WTC11 (cell line): ENCODE measurements around the gene KDM4C. TPM values are rescaled to one million over a fixed set of nuclear protein-coding genes. Genes with fewer than 3 reads are reported as not detected.
"Not testable (repeated sequence)": the region's sequence is repeated elsewhere in the genome, so short reads cannot be mapped to it uniquely, and the experiment has no call there.

ENCODE experiments used
- ATAC-seq: fragments of 200-7000 bp; cut with Tn5 transposase; 2 replicates; pipeline ENCODE4 v1.10.0; 2021; ENCODE audit warnings: mild to moderate bottlenecking, moderate library complexity
- CTCF ChIA-PET: fragments of 300-600 bp; sonication (Branson Sonifier 250); formaldehyde crosslinking; loops from one replicate; lab custom pipeline; 2021; ENCODE audit warnings: antibody characterized with exemption; lab: Charles Lee
- POLR2A ChIA-PET: fragments of 350-600 bp; sonication (Branson Sonifier 250); formaldehyde crosslinking; loops from one replicate; lab custom pipeline; 2021; ENCODE audit warnings: antibody characterized with exemption; lab: Charles Lee
- DNase-seq: peaks from one replicate; pipeline ENCODE4 v3.0.0; 2021; ENCODE audit warnings: low spot score
- H3K27ac Mint-ChIP-seq: 2 replicates; pipeline ENCODE4 v1.8.0; 2021; ENCODE audit warnings: mixed read lengths
- H3K27me3 Mint-ChIP-seq: 2 replicates; pipeline ENCODE4 v1.8.0; 2021; ENCODE audit warnings: low read depth, mild to moderate bottlenecking, moderate library complexity, mixed read lengths
- H3K36me3 Mint-ChIP-seq: 2 replicates; pipeline ENCODE4 v1.8.0; 2021; ENCODE audit warnings: mixed read lengths
- H3K4me1 Mint-ChIP-seq: 2 replicates; pipeline ENCODE4 v1.8.0; 2022; ENCODE audit warnings: mixed read lengths
- H3K4me3 Mint-ChIP-seq: 2 replicates; pipeline ENCODE4 v1.8.0; 2021; ENCODE audit warnings: mild to moderate bottlenecking, moderate library complexity, mixed read lengths
- H3K9me3 Mint-ChIP-seq: 2 replicates; pipeline ENCODE4 v1.8.0; 2021; ENCODE audit warnings: mixed read lengths
- ESRRA ChIP-seq: sonication (generic); formaldehyde crosslinking; IDR thresholded peaks from 2 replicates; pipeline ENCODE4 v1.8.1; 2022; ENCODE audit warnings: mild to moderate bottlenecking, missing genetic modification reagents, borderline replicate concordance
- FOXP1 ChIP-seq: sonication (generic); formaldehyde crosslinking; IDR thresholded peaks from 2 replicates; pipeline ENCODE4 v1.8.0; 2022; ENCODE audit warnings: missing genetic modification reagents, mild to moderate bottlenecking, moderate library complexity, borderline replicate concordance
- GRHL2 ChIP-seq: fragments of 250-450 bp; sonication (Bioruptor Pico); IDR thresholded peaks from 2 replicates; pipeline ENCODE4 v1.8.0; 2022; ENCODE audit warnings: mild to moderate bottlenecking, moderate library complexity; ENCODE audit not compliant: insufficient replicate concordance, severe bottlenecking
- HMGA2 ChIP-seq: fragments of 250-450 bp; sonication (Bioruptor Pico); IDR thresholded peaks from 2 replicates; pipeline ENCODE4 v1.4.0; 2021; ENCODE audit warnings: mild to moderate bottlenecking, moderate library complexity
- JAZF1 ChIP-seq: fragments of 250-450 bp; sonication (Bioruptor Pico); IDR thresholded peaks from 2 replicates; pipeline ENCODE4 v1.9.0; 2021; ENCODE audit warnings: moderate library complexity, mild to moderate bottlenecking, inconsistent platforms
- JUN ChIP-seq: sonication (generic); formaldehyde crosslinking; IDR thresholded peaks from 2 replicates; pipeline ENCODE4 v1.8.0; 2023; ENCODE audit warnings: mild to moderate bottlenecking, missing genetic modification reagents
- KAT7 ChIP-seq: sonication (generic); formaldehyde crosslinking; IDR thresholded peaks from 2 replicates; pipeline ENCODE4 v1.8.1; 2023; ENCODE audit warnings: missing genetic modification reagents, mild to moderate bottlenecking, borderline replicate concordance
- NFE2L1 ChIP-seq: sonication (generic); formaldehyde crosslinking; IDR thresholded peaks from 2 replicates; pipeline ENCODE4 v1.8.1; 2023; ENCODE audit warnings: missing genetic modification reagents
- NR3C1 ChIP-seq: sonication (generic); formaldehyde crosslinking; conservative IDR thresholded peaks from 2 replicates; pipeline ENCODE4 v1.8.1; 2023; ENCODE audit warnings: low read depth, mild to moderate bottlenecking, missing genetic modification reagents
- PRDM15 ChIP-seq: sonication (generic); formaldehyde crosslinking; IDR thresholded peaks from 2 replicates; pipeline ENCODE4 v1.8.0; 2022; ENCODE audit warnings: missing genetic modification reagents
- TCF7 ChIP-seq: sonication (generic); formaldehyde crosslinking; IDR thresholded peaks from 2 replicates; pipeline ENCODE4 v1.8.0; 2022; ENCODE audit warnings: mild to moderate bottlenecking, low read depth, missing genetic modification reagents, moderate library complexity
- TEAD4 ChIP-seq: sonication (generic); formaldehyde crosslinking; IDR thresholded peaks from 2 replicates; pipeline ENCODE4 v1.8.0; 2022; ENCODE audit warnings: mild to moderate bottlenecking, missing genetic modification reagents
- TP53 ChIP-seq: sonication (generic); formaldehyde crosslinking; IDR thresholded peaks from 2 replicates; pipeline ENCODE4 v1.8.1; 2023; ENCODE audit warnings: mild to moderate bottlenecking, missing genetic modification reagents
- total RNA-seq: library from RNA; stranded (reverse); gene quantifications from 3 replicates; pipeline ENCODE4 v1.2.3, GENCODE V29; 2021
- TF ChIP-seq, protein P1 (sequence below): sonication (generic); formaldehyde crosslinking; IDR thresholded peaks from 2 replicates; pipeline ENCODE4 v1.8.1; 2023; ENCODE audit warnings: mild to moderate bottlenecking, missing genetic modification reagents
- TF ChIP-seq, protein P2 (sequence below): sonication (generic); formaldehyde crosslinking; IDR thresholded peaks from 2 replicates; pipeline ENCODE4 v1.8.1; 2023; ENCODE audit warnings: mild to moderate bottlenecking, missing genetic modification reagents, moderate library complexity
- TF ChIP-seq, protein P3 (sequence below): sonication (generic); formaldehyde crosslinking; conservative IDR thresholded peaks from 2 replicates; pipeline ENCODE4 v1.8.1; 2022; ENCODE audit warnings: mild to moderate bottlenecking, missing genetic modification reagents
- TF ChIP-seq, protein P4 (sequence below): sonication (generic); formaldehyde crosslinking; IDR thresholded peaks from 2 replicates; pipeline ENCODE4 v1.8.0; 2022; ENCODE audit warnings: mild to moderate bottlenecking, missing genetic modification reagents
- TF ChIP-seq, protein P5 (sequence below): sonication (generic); formaldehyde crosslinking; IDR thresholded peaks from 2 replicates; pipeline ENCODE4 v1.8.1; 2022; ENCODE audit warnings: mild to moderate bottlenecking, moderate library complexity, missing genetic modification reagents

KDM4C gene
- total RNA-seq, 1 experiment from 2014 or later = 29.2 TPM

DNA sequence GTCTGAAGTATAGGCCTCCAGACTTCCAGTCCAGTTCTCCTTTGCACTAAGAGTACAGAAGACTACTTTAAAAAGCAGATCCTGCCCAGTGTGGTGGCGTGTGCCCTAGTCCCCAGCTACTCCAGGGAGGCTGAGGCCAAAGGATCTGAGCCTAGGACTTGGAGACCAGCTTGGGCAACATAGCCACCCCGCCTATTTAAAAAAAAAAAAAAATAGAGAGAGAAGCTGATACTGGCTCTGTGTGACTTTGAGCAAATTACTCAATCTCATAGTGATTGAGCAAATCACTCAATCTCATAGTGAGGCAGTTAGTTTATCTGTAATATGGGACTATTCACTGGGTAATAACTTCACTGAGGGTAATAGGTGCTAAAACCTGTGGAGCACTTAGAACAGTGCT is 43.6 kb upstream of the KDM4C start (continued):
- TF ChIP-seq PRDM15 (CRISPR knock-in tag) (no peak), TP53 (CRISPR knock-in tag) (no peak), NFE2L1 (no peak), TEAD4 (no peak), JUN (no peak), HMGA2 (CRISPR knock-in tag) (no peak), ESRRA (CRISPR knock-in tag) (no peak), FOXP1 (no peak)
- TF ChIP-seq, protein P1, sequence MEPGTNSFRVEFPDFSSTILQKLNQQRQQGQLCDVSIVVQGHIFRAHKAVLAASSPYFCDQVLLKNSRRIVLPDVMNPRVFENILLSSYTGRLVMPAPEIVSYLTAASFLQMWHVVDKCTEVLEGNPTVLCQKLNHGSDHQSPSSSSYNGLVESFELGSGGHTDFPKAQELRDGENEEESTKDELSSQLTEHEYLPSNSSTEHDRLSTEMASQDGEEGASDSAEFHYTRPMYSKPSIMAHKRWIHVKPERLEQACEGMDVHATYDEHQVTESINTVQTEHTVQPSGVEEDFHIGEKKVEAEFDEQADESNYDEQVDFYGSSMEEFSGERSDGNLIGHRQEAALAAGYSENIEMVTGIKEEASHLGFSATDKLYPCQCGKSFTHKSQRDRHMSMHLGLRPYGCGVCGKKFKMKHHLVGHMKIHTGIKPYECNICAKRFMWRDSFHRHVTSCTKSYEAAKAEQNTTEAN (CRISPR knock-in tag) = no peak
- TF ChIP-seq, protein P2, sequence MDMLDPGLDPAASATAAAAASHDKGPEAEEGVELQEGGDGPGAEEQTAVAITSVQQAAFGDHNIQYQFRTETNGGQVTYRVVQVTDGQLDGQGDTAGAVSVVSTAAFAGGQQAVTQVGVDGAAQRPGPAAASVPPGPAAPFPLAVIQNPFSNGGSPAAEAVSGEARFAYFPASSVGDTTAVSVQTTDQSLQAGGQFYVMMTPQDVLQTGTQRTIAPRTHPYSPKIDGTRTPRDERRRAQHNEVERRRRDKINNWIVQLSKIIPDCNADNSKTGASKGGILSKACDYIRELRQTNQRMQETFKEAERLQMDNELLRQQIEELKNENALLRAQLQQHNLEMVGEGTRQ (CRISPR knock-in tag) = no peak
- TF ChIP-seq, protein P3, sequence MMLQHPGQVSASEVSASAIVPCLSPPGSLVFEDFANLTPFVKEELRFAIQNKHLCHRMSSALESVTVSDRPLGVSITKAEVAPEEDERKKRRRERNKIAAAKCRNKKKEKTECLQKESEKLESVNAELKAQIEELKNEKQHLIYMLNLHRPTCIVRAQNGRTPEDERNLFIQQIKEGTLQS (CRISPR knock-in tag) = no peak
- TF ChIP-seq, protein P4, sequence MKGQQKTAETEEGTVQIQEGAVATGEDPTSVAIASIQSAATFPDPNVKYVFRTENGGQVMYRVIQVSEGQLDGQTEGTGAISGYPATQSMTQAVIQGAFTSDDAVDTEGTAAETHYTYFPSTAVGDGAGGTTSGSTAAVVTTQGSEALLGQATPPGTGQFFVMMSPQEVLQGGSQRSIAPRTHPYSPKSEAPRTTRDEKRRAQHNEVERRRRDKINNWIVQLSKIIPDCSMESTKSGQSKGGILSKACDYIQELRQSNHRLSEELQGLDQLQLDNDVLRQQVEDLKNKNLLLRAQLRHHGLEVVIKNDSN (CRISPR knock-in tag) = no peak

- CTCF ChIA-PET = interaction anchor here (0.6 to 1.5 kb wide), 2 partner anchors 24 to 33 kb away, joined by 3 to 4 read pairs; no protein-coding TSS in a partner anchor
- H3K9me3 Mint-ChIP-seq, ATAC-seq, DNase-seq, H3K27ac Mint-ChIP-seq, H3K27me3 Mint-ChIP-seq, POLR2A ChIA-PET, H3K36me3 Mint-ChIP-seq: not testable (repeated sequence)
- Mint-ChIP-seq H3K4me1 (peaks cover 13% of the 10 kb centered on the region), H3K4me3 (peak overlapping the region; percentile 62)
These were observed 42.5 kb upstream of the KDM4C start for GRCh38 chr9:6715153-6715754.

DNA sequence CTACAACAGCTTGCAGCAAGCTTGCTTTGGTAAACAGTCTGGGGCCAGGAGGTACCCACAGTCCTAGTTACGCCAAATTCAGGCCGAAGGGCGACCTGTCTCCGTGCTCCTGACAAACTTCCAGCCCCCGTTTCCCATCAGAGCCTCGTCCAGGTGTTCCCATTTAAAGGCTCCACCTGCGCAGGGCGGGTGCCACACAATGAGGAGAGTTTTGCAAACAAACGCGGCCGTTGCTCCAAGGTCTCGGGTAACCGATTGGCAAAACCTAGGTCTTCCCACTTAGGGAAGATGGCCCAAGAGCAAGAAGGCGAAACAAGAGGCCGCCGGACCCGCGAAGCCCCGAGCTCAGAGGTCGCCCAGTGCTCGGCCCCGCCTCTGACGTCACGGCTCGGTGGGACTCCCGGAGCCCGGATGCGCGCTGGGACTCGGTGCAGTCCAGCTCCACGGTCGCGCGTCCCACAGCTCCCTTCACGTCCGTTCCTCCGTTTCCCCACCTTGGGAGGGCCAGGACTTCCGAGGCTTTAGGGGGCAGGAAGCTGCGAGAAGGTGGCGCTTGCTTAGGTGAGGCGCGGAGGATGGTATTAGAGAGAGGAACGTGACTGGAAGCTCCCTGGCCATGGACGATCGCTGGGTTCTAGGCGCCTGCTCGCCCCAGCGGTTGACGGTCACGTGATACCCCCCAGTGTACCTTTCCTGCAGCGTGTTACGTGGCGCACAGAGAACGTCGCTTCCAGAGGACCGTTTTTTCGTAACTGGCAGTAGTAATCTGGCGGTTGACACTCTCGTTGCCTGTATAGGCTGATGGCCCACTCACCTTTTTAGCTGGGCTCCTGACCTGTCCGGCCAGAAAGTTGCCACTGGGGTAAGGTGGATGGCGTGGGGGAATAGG is 41.8 kb upstream of the KDM4C start:
- H3K27me3 Mint-ChIP-seq = no peaks in the 10 kb centered on the region; the same call in 1 of the 2 replicates
- CTCF ChIA-PET = interaction anchor here (1.0 to 1.5 kb wide), 2 partner anchors 24 to 111 kb away, joined by 4 to 5 read pairs; no protein-coding TSS in a partner anchor
- no peaks in the 10 kb centered on the region for H3K9me3 Mint-ChIP-seq
- DNase-seq (peak; percentile 74), ATAC-seq (peak; percentile 82)
- no peak overlapping the region for H3K27ac Mint-ChIP-seq
- H3K4me3 Mint-ChIP-seq = peak overlapping the region; percentile 62
- no peaks in the 10 kb centered on the region for H3K36me3 Mint-ChIP-seq
- POLR2A ChIA-PET = no interaction called here
- H3K4me1 Mint-ChIP-seq = peaks cover 13% of the 10 kb centered on the region
- TF ChIP-seq NR3C1 (CRISPR knock-in tag) (no peak), JAZF1 (CRISPR knock-in tag) (no peak), NFE2L1 (no peak), PRDM15 (CRISPR knock-in tag) (peak; percentile 82), TCF7 (CRISPR knock-in tag) (no peak), GRHL2 (CRISPR knock-in tag) (no peak), KAT7 (no peak)
- TF ChIP-seq, protein P2 (CRISPR knock-in tag) = peak; percentile 86
- TF ChIP-seq, protein P5, sequence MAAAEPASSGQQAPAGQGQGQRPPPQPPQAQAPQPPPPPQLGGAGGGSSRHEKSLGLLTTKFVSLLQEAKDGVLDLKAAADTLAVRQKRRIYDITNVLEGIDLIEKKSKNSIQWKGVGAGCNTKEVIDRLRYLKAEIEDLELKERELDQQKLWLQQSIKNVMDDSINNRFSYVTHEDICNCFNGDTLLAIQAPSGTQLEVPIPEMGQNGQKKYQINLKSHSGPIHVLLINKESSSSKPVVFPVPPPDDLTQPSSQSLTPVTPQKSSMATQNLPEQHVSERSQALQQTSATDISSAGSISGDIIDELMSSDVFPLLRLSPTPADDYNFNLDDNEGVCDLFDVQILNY = no peak
